GM19467 (cell line): Measurements from ENCODE around the gene GPR45.
A peak's percentile ranks its signal among the peaks of the same experiment; 100 is the strongest.
"Not testable (repeated sequence)": the region's sequence is repeated elsewhere in the genome, so short reads cannot be mapped to it uniquely, and the experiment has no call there.

ENCODE experiments used
- ATAC-seq: cut with Tn5 transposase; IDR thresholded peaks from one replicate; pipeline ENCODE4 v1.9.1; 2021; ENCODE audit warnings: mild to moderate bottlenecking, moderate library complexity; ENCODE audit not compliant: unreplicated experiment

Gene GPR45

DNA sequence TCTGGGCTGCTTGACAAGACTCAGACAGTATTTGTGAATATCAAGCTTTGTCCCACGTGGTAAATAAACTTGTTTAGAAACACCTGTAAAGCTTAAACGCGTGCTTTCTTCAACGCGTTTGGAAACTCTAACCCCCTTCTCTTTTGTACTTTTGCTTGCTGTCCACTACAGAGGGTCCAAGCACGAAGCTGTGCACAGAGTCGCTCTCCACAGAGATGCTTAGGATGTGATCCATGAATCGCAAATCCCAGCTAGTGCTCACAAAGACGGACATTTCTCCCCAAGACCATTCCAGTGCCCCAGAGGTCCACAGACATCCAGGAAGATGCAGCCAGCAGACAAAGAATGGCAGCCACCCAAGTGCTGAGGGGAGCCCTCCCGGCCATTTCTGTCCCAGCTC is at the start of gene GPR45:
Gene GPR45 (plus strand): TSS at position 301 of the 400 bp plus-strand sequence. CDS start 116 bp downstream, outside the sequence.
- no peak for ATAC-seq

- no peak for ATAC-seq
Measured at GRCh38 chr2:105194022-105194675, 47.4 kb upstream of the GPR45 start.

- no peak for ATAC-seq
Measured at GRCh38 chr2:105196651-105197050, 44.9 kb upstream of the GPR45 start.

- no peak for ATAC-seq
Measured at GRCh38 chr2:105215586-105216192, 25.9 kb upstream of the GPR45 start.

GRCh38 chr2:105220604-105221003 is 20.9 kb upstream of the GPR45 start:
- ATAC-seq: no peak

- no peak for ATAC-seq
Measured at GRCh38 chr2:105224444-105224843, 17.1 kb upstream of the GPR45 start.

DNA sequence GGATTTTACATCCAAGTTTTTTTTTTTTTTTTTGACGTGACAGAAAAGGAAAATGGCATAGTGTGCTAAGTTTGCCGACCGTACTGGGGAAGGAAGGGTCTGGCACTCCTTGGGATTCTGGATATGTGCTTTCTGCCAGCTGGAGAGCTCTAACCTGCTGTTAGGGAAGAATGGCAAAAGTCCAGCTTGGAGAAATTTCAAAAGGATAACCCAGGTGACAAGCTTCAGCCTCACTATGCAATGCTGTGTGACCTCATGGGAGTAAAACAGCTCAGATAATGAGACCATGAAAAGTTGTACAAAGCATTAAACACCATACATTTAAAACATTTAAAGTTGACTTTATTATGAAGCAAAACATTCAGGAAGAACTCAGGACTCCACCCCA is 10.3 kb upstream of the GPR45 start:
- no peak for ATAC-seq

- peak; percentile 78 for ATAC-seq
Measured at GRCh38 chr2:105235388-105236059, 6.0 kb upstream of the GPR45 start.

DNA sequence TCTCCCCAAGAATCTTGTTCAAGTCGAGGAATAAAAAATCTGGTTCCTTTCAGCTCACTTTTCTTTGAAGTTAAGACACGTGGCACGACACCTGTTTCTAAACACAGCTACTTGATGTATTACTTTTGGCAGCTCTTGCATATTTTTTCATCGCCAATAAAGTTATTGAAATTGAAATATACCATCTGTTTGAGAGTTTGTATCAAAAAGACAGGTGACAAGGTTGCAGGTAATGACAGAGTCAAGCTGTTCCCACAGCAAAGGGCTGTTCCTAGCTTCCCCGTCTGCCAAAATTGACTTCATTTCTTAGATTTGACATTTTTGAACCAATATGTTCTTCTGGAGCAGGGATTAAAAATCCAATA is 5.5 kb upstream of the GPR45 start:
- no peak for ATAC-seq

DNA sequence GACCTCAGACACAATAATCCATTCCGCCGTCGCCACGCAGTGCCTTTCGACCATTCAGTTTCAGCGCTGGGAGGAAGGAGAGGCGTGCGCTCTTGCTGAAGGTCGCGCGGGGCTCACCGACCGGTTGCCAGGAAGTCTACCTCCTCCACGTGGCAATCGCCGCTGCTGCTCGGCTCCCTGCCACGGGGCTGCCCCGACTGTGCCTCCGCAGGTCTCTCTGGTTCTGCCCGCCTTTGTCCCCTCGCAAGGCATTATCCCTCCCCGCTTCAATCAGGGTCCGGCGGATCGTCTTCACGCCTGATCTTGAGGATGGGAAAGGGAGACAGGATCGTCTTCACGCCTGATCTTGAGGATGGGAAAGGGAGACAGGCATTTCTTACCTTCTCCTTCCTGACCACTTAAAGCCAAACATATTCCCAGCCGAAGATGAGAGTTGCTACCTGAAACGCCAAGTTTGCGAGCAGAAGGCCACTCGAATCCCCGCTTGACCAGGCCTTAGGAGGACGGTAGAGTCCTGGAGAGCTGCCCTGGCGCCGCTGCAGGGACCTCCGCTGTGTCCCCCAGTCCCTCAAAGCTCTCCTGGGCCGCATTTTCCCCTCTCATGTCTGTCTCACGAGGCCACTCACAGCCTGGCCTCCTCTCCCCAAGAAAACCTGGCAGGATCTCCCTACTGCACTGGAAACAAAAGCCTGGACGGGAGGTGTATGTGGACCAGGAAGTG is 4.3 kb upstream of the GPR45 start:
- ATAC-seq: no peak

DNA sequence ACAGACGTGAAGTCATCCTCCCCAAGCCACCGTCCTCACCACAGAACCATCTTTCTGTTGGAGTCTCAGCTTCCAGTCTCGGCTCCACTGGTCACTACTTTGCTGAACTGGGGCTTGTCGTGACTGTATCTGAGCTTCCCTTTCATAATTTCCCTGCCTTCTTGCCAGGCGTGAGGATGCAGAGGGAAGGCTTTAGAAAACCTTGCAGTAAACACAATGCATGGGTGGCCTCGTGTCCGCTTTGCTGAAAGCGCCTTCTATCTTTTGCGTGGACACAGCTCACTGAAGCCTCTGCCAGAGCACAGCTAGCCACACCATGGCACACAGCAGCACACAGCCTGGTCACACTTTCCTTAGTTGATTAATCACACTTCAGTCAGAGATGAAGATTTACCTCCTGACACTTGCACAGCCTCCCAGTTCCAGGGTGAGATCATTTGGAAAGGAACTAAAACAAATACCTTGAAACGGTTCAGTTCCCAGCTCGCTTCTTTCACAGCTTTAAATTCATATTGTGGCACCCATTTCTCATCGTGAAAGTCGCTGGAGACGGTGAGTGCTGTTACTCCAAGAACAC is 2.8 kb upstream of the GPR45 start:
- no peak for ATAC-seq

DNA sequence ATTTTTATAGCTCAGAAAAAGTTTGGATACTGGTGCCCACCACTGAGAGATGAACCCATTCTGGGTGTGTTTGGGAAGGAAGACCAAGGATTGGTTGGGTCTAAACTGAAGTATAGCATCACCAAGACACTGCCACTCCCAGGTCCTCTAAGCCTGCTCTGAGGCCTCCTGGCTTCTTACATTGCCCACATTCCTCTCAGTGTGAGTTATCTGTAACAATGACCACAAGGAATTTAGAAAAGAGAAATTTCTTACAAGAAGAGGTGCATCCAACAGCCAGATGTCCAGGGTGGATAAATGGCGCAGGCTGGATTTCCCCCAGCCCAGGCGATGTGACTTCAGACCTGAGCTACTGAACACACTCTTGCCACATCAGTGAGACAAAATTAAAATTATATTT is 1.6 kb upstream of the GPR45 start:
- no peak for ATAC-seq

GRCh38 chr2:105242286-105242993 is 897 bp downstream of the GPR45 start:
- ATAC-seq: no peak

DNA sequence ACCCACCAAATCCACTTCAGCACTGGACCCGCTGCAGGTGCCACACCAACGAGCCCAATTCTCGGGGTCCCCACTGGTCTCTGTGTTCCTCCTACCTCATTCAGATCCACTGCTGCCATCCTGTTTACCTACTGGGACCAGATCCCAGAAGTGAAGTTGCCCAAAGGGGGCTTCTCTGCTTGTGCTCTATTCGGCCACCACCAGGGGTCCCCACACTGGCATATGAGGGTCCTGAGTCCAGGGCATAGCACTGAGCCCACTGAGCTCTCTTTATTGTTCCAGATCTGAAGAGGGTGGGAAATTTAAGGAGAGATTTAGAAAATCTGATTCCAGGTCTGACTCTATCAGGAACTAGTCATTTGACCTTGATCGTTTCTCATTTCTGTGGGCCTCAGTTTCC is 2.4 kb downstream of the GPR45 start:
- no peak for ATAC-seq

- ATAC-seq: no peak
Measured at GRCh38 chr2:105244451-105244850, 2.9 kb downstream of the GPR45 start.

GRCh38 chr2:105248316-105249070 is 7.0 kb downstream of the GPR45 start:
- no peak for ATAC-seq

DNA sequence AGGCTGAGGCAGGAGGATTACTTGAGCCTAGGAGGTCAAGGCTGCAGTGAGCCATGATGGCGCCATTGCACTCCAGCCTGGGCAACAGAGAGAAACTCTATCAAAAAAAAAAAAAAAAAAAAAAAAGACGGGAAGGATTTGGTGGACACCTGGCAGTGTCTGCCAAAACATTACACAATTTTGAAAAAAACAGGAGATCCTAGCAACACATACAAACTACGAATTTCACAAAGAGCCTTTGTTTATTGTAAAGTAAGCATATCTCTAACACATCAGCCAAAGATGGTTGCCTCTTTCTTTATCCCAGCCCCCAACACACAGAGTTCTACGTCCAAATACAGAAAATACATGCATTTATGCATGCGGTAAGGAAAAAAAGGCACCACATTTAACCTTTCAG is 7.6 kb downstream of the GPR45 start:
- ATAC-seq: no peak

GRCh38 chr2:105249891-105250290 is 8.3 kb downstream of the GPR45 start:
- ATAC-seq: no peak

GRCh38 chr2:105251016-105251648 is 9.6 kb downstream of the GPR45 start:
- not testable (repeated sequence) for ATAC-seq

GRCh38 chr2:105252271-105252670 is 10.7 kb downstream of the GPR45 start:
- no peak for ATAC-seq
